ENCODE data around the gene CDK11A. TPM values are rescaled to one million over a fixed set of nuclear protein-coding genes. Genes with fewer than 3 reads are reported as not detected.
"Not testable (repeated sequence)": the region's sequence is repeated elsewhere in the genome, so short reads cannot be mapped to it uniquely, and the experiment has no call there.

CDK11A gene
- total RNA-seq, 1 donor from 2014 or later, result 16.7 TPM

DNA sequence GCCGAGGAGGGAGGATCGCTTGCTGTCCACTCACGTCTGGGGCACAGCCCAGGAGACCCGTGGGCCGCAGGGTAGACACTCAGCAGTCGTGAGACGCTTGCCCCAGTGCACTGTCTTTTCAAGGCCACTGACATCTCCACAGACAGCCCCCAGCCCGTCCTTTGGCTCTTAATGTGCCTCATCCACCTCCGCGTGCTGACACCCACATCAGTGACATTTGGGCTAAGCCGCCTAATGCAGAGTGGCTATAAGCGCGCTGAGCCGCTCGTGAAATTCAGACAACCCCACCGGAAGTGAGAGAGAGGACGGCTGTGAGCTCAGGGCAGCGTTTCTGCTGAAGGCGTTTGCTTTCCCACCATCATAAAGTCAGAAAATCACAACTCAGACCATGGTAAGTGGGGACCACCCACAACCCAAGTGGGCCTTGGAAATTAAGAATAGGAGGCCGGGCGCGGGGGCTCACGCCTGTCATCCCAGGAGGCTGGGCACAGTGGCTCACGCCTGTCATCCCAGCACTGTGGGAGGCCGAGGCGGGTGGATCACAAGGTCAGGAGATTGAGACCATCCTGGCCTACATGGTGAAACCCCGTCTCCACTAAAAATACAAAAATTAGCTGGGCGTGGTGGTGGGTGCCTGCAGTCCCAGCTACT lies 40.0 kb downstream of the CDK11A start:
- H3K9me3 ChIP-seq (ENCODE audit: control insufficient read depth in 3 of 3, low read length in 3 of 3), result no peaks in the 10 kb centered on the region
- no peaks in the 10 kb centered on the region for H3K27me3 ChIP-seq (ENCODE audit: control insufficient read depth in 3 of 3, insufficient read depth in 3 of 3, low read length in 3 of 3)
- no peak overlapping the region for H3K27ac ChIP-seq (ENCODE audit: low read depth, low read length)
- peaks cover 0 to 11% (median 0%) of the 10 kb centered on the region in 3 donors for H3K36me3 ChIP-seq (ENCODE audit: control insufficient read depth in 3 of 3, insufficient read depth in 3 of 3, low read length in 3 of 3)
- no peaks in the 10 kb centered on the region for H3K4me1 ChIP-seq (ENCODE audit: control insufficient read depth in 3 of 3, insufficient read depth in 3 of 3, low read length in 3 of 3)
- H3K4me3 ChIP-seq (ENCODE audit: low read length in 3 of 3), result no peak overlapping the region
- no peak overlapping the region for H3K9ac ChIP-seq (ENCODE audit: low read depth in 1 of 3, low read length in 3 of 3)

DNA sequence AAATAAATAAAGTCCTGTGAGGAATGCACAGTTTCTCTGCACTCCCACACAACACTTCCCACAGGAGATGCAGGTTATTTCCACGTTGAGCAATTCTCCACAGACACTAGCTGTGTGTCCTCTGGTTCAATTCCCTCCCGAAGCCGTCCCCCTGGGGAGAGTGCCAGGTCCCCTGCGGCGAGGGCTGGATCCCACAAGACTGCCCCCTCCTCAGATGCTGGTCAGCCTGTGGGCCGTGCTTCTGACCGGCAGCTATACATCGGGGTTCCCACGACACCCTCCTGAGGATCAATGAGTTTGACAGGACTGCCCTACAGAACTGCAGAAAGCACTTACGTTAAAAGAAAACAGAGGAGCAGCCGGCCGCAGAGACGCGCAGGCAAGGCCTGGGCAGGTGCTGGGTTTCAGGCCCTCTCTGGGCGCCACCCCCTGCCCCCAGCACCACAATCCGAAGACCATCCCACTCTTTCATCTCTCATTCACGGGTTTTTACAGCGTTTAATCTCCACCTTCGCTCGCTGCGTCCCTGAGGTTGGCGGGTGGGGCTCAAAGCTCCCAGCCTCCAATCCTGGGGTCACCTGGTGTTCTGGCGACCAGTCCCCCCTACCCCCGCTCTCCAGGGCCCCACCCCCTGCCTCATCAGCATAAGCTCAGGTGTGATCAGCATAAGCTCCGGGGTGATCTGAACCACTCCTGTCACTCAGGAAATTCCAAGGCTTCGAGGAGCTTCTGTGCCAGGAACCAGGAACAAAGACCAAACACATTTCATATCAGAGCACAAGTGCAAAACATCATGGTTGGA lies 40.9 kb downstream of the CDK11A start:
- Histone ChIP-seq H3K36me3 (ENCODE audit: control insufficient read depth in 3 of 3, insufficient read depth in 3 of 3, low read length in 3 of 3) (peaks cover 0 to 11% (median 0%) of the 10 kb centered on the region in 3 donors), H3K27ac (ENCODE audit: low read depth, low read length) (no peak overlapping the region), H3K4me3 (ENCODE audit: low read length in 3 of 3) (no peak overlapping the region), H3K27me3 (ENCODE audit: control insufficient read depth in 3 of 3, insufficient read depth in 3 of 3, low read length in 3 of 3) (no peaks in the 10 kb centered on the region), H3K9me3 (ENCODE audit: control insufficient read depth in 3 of 3, low read length in 3 of 3) (no peaks in the 10 kb centered on the region), H3K9ac (ENCODE audit: low read depth in 1 of 3, low read length in 3 of 3) (no peak overlapping the region), H3K4me1 (ENCODE audit: control insufficient read depth in 3 of 3, insufficient read depth in 3 of 3, low read length in 3 of 3) (peaks cover 2 to 6% (median 3%) of the 10 kb centered on the region in 3 donors)

DNA sequence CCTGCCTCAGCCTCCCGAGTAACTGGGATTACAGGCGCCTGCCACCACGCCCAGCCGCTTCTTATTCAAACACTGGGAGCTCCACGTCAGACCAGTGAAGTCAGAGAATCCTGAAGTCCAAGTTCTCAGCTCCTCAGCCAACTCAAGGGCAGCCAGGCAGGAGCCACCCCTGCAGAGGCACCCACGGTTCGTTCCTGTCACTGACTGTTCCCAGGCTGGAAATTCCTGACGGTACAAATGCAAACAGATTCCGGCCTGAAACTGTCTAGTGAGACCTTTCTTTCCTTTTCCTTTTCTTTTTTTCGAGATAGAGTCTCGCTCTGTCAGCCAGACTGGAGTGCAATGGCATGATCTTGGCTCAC lies 43.3 kb downstream of the CDK11A start:
- H3K4me3 ChIP-seq (ENCODE audit: low read length in 3 of 3), result no peak overlapping the region
- peaks cover 0 to 9% (median 0%) of the 10 kb centered on the region in 3 donors for H3K36me3 ChIP-seq (ENCODE audit: control insufficient read depth in 3 of 3, insufficient read depth in 3 of 3, low read length in 3 of 3)
- H3K9ac ChIP-seq (ENCODE audit: low read depth in 1 of 3, low read length in 3 of 3), result no peak overlapping the region
- H3K4me1 ChIP-seq (ENCODE audit: control insufficient read depth in 3 of 3, insufficient read depth in 3 of 3, low read length in 3 of 3), result peaks cover 5 to 11% (median 7%) of the 10 kb centered on the region in 3 donors
- no peaks in the 10 kb centered on the region for H3K27me3 ChIP-seq (ENCODE audit: control insufficient read depth in 3 of 3, insufficient read depth in 3 of 3, low read length in 3 of 3)
- H3K27ac ChIP-seq (ENCODE audit: low read depth, low read length), result no peak overlapping the region
- no peaks in the 10 kb centered on the region for H3K9me3 ChIP-seq (ENCODE audit: control insufficient read depth in 3 of 3, low read length in 3 of 3)

DNA sequence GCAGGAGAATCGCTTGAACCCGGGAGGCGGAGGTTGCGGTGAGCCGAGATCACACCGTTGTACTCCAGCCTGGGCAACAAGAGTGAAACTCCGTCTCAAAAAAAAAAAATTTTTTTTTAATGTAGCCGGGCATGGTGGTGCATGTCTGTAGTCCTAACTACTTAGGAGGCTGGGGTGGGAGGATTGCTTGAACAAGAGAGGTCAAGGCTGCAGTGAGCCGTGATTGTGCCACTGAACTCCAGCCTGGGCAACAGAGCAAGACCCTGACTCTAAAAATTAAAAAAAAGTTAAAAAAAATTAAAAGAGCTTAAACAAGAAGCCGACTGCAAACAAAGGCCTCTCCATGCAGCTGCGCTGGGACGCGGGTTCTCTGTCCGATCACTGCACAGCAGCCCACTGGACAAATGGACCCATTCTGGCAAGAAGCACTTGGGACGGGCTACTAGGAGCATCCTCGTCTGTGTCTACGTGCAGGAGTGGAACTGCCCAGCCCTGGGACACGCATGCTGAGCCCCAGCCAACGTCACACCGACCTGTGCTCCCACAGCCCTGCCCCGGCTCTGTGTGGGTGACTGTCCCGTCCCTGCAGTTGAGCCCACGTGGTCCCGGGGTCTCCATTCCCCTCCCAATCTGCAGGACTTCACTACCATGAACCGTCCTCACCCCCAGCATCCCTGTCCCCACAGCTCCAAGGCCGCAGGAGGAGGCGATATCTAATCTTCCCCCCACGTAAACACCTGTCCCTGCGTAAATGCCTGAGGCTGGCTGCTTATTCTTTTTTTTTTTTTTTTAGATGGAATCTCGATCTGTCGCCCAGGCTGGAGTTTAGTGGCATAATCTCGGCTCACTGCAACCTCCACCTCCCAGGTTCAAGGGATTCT lies 43.9 kb downstream of the CDK11A start:
- Histone ChIP-seq H3K36me3 (ENCODE audit: control insufficient read depth in 3 of 3, insufficient read depth in 3 of 3, low read length in 3 of 3) (peaks cover 0 to 9% (median 0%) of the 10 kb centered on the region in 3 donors), H3K27me3 (ENCODE audit: control insufficient read depth in 3 of 3, insufficient read depth in 3 of 3, low read length in 3 of 3) (no peaks in the 10 kb centered on the region), H3K9ac (ENCODE audit: low read depth in 1 of 3, low read length in 3 of 3) (no peak overlapping the region), H3K9me3 (ENCODE audit: control insufficient read depth in 3 of 3, low read length in 3 of 3) (no peaks in the 10 kb centered on the region), H3K4me3 (ENCODE audit: low read length in 3 of 3) (no peak overlapping the region), H3K4me1 (ENCODE audit: control insufficient read depth in 3 of 3, insufficient read depth in 3 of 3, low read length in 3 of 3) (peaks cover 5 to 11% (median 7%) of the 10 kb centered on the region in 3 donors), H3K27ac (ENCODE audit: low read depth, low read length) (no peak overlapping the region)

DNA sequence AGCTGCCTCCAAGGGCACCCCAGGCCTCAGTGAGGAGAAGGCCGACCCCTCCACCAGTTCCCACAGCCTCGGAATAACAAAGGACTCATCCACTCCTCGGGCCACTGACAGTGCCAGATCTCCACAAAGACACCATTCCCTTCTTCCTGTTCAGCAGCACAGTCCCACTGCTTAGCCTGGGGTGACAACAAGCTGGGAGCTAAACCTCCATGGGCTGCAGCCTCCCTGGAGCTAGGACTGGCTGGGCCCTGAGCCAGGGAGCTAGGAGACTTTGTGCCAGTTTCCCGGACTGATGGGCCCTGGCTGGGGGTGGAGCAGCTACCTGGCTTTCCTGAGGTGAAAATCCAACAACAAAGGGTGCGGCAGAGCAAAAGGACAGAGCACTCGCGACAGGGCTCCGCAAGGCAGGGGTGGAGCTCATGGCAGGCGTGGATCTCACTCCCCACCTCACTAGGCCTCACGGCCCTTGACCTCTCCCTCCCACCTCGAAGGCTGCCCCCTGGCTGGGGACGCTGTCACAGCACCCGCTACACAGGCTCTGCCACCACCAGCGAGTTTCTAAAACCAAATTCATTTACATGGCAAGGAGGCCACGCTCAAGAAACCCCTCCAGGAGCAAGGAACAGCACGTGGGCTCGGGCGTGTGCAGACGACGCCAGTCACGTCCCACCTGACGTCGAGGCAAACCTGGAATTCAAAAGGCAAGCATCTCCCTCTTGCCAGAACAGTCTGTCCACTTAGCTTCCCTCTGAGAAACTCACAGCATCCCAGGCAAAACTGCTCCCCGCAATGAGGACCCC lies 45.4 kb downstream of the CDK11A start:
- peaks cover 5 to 11% (median 7%) of the 10 kb centered on the region in 3 donors for H3K4me1 ChIP-seq (ENCODE audit: control insufficient read depth in 3 of 3, insufficient read depth in 3 of 3, low read length in 3 of 3)
- no peak overlapping the region for H3K4me3 ChIP-seq (ENCODE audit: low read length in 3 of 3)
- no peaks in the 10 kb centered on the region for H3K9me3 ChIP-seq (ENCODE audit: control insufficient read depth in 3 of 3, low read length in 3 of 3)
- peaks cover 0 to 9% (median 0%) of the 10 kb centered on the region in 3 donors for H3K36me3 ChIP-seq (ENCODE audit: control insufficient read depth in 3 of 3, insufficient read depth in 3 of 3, low read length in 3 of 3)
- H3K27me3 ChIP-seq (ENCODE audit: control insufficient read depth in 3 of 3, insufficient read depth in 3 of 3, low read length in 3 of 3), result no peaks in the 10 kb centered on the region
- H3K27ac ChIP-seq (ENCODE audit: low read depth, low read length), result no peak overlapping the region
- peak overlapping the region in 2 of 3 donors; percentile 51 to 54 for H3K9ac ChIP-seq (ENCODE audit: low read depth in 1 of 3, low read length in 3 of 3)

DNA sequence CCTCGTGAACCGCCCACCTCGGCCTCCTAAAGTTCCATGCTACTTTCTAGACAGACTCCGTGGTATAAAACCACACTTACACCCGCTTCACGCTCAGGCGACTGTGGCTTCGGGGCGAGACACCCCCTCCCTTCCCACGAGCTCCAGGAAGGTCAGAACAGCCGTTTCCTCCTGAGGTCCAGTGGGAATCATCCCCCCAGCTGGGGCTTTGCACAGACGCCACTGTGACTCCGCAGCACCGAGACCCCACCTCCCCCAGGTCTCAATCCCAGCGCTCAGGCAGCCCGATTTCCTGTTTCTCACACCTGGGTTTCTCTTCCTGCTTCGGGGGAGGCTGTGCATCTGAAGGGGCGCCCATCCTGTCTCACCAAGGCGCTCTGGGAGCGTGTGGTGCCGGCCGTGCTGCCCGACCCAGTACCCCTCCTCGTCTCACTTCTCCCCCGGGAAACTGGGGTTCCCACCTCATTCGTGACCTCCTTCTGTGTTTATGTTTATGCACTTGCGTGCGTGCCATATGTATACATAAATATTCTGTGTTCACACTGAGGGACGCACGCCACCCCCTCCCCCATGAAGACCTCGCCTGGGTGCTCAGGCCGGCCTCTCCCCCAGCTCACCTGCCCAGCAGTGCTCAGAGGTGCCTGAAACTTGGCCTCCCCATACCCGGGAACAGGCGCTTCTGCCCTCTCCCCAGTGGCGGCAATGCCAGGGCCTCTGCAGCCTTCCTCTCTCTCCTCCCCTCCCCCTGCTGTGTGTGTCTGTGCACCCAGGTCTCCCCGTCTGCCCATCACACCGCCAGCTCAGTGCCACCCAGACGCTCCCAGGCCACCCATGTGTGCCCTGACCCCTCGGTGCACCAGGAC lies 46.2 kb downstream of the CDK11A start:
- H3K9me3 ChIP-seq (ENCODE audit: control insufficient read depth in 3 of 3, low read length in 3 of 3), result no peaks in the 10 kb centered on the region
- H3K9ac ChIP-seq (ENCODE audit: low read depth in 1 of 3, low read length in 3 of 3), result peak overlapping the region in 2 of 3 donors; percentile 51 to 54
- H3K27ac ChIP-seq (ENCODE audit: low read depth, low read length), result no peak overlapping the region
- H3K36me3 ChIP-seq (ENCODE audit: control insufficient read depth in 3 of 3, insufficient read depth in 3 of 3, low read length in 3 of 3), result peaks cover 0 to 5% (median 0%) of the 10 kb centered on the region in 3 donors
- no peaks in the 10 kb centered on the region for H3K27me3 ChIP-seq (ENCODE audit: control insufficient read depth in 3 of 3, insufficient read depth in 3 of 3, low read length in 3 of 3)
- peaks cover 5 to 11% (median 7%) of the 10 kb centered on the region in 3 donors for H3K4me1 ChIP-seq (ENCODE audit: control insufficient read depth in 3 of 3, insufficient read depth in 3 of 3, low read length in 3 of 3)
- H3K4me3 ChIP-seq (ENCODE audit: low read length in 3 of 3), result no peak overlapping the region

DNA sequence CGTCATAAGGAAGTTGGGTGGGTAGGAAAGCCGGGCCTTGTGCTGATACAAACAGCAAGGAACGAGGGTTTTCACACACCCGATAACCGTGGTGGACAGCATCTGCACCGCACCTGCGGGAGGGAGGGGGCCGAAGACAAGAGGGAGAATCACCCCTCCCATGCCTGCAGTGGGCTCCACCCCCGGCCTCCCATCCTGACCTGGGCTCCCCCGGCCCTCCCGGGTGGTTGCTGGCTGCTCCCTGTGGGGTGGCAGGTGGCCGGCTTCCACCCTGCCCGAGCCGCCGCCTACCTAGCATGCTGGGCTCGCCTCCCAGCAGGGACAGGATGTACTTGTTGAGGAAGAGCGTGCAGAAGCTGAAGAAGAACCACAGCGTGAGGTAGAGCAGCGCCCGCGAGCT lies 48.1 kb downstream of the CDK11A start:
- peaks cover 7 to 14% (median 11%) of the 10 kb centered on the region in 3 donors for H3K36me3 ChIP-seq (ENCODE audit: control insufficient read depth in 3 of 3, insufficient read depth in 3 of 3, low read length in 3 of 3)
- not testable (repeated sequence) for H3K9me3 ChIP-seq (ENCODE audit: control insufficient read depth in 3 of 3, low read length in 3 of 3); H3K27me3 ChIP-seq (ENCODE audit: control insufficient read depth in 3 of 3, insufficient read depth in 3 of 3, low read length in 3 of 3); H3K27ac ChIP-seq (ENCODE audit: low read depth, low read length); H3K4me3 ChIP-seq (ENCODE audit: low read length in 3 of 3); H3K9ac ChIP-seq (ENCODE audit: low read depth in 1 of 3, low read length in 3 of 3)
- H3K4me1 ChIP-seq (ENCODE audit: control insufficient read depth in 3 of 3, insufficient read depth in 3 of 3, low read length in 3 of 3), result peaks cover 5 to 11% (median 7%) of the 10 kb centered on the region in 3 donors

DNA sequence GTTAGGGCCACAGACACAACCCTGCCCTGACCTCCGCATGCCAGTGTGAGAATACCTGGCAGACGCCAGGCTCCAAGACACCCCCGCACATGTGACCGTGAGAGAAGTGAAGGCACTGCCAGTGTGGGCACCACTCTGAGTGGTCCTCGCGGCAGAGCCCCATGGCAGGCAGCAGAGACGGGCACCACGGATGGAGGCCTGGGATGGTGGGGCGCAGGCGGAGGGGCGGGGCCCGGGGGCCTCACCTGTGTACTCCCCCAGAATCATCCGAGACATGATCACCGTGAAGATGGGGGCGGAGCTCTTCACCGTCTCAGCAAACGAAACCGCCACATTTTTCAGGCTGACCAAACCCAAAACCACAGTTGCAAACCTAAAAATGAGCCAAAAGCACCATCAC lies 48.9 kb downstream of the CDK11A start:
- H3K36me3 ChIP-seq (ENCODE audit: control insufficient read depth in 3 of 3, insufficient read depth in 3 of 3, low read length in 3 of 3), result peaks cover 11 to 18% (median 14%) of the 10 kb centered on the region in 3 donors
- not testable (repeated sequence) for H3K27me3 ChIP-seq (ENCODE audit: control insufficient read depth in 3 of 3, insufficient read depth in 3 of 3, low read length in 3 of 3); H3K9me3 ChIP-seq (ENCODE audit: control insufficient read depth in 3 of 3, low read length in 3 of 3); H3K27ac ChIP-seq (ENCODE audit: low read depth, low read length); H3K4me3 ChIP-seq (ENCODE audit: low read length in 3 of 3); H3K9ac ChIP-seq (ENCODE audit: low read depth in 1 of 3, low read length in 3 of 3)
- H3K4me1 ChIP-seq (ENCODE audit: control insufficient read depth in 3 of 3, insufficient read depth in 3 of 3, low read length in 3 of 3), result peaks cover 5 to 11% (median 7%) of the 10 kb centered on the region in 3 donors
